Globus pallidus (tissue), 1 donor: ENCODE measurements around the gene CRAMP1.

Experiments
- DNase-seq: peaks from one replicate; pipeline ENCODE4 v3.0.0-alpha.2; 2015; ENCODE audit warnings: low spot score

CRAMP1 gene

DNA sequence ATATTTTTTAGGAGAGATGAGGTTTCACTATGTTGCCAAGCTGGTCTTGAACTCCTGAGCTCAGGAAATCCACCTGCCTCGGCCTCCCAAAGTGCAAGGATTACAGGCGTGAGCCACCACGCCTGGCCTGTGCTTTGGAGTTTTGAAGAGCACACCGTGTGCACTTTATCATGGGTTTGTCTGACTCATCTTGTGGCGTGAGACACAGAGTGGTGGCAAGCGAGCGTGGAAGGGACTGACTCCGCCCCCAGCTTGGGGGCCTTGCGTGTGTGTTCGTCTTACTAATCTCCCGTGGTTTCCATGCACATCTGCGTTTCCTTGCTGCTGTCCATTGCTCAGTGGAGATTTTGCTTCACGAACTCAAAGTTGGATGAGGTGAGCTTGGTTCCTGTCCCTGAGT, 22.9 kb downstream of the CRAMP1 start:
- no peak for DNase-seq

- DNase-seq = no peak
Observed at GRCh38 chr16:1637526-1637925, 25.4 kb downstream of the CRAMP1 start.

DNA sequence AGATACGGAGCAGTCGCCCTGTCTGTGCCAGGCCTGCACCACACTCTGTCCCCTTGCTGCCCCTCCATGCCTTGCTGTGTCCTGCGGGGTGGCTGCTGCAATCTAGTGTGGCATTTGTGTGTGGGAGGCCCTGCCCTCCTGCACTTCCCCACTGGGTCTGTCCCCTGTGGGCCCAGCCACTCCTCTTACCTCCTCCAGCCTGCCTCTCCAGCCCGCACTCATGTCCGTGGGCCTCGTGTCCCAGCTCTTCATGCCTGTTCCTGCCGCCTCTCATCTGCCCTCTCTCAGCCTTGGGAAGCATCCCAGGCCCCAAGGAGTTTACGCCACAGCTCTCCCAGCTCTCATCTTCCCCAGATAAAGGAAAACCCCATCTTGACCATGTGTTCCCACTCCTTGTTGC, 26.6 kb downstream of the CRAMP1 start:
- no peak for DNase-seq

DNA sequence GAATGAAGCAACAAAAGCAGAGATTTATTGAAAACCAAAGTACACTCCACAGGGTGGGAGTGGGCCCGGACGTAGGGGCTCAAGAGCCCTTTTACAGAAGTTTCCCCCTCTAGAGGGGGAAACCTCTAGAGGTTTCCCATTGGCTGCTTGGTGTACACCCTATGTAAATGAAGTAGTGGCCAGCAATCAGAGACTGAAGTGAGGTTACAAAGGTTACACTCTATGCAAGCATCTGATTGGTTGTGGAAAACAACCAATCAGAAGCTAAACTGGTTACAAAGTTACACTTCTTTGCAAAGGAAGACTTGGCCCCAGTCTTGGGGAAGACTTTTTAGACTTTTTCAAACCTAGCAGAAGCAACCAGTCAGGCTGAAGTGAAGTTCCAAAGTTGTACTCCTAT, 27.1 kb downstream of the CRAMP1 start:
- DNase-seq = no peak

DNA sequence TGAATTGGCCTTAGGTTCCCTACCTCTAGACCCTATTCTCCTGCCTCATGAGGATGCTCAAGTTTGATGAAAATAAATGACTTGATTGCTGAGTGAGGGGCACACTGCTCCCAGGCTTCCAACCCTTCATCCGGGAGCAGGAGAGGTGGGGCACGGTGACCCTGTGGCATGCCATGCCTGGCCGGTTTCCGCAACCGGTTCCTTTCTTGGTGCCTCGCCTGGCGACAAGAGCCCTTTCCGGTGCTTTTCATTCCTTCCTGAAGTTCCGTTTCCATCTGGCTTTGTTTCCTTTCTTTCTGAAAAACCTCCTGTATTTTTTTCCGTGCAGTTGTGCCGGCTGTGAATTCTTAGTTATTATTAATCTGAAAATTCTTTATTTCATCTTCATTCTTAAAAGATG, 27.7 kb downstream of the CRAMP1 start:
- no peak for DNase-seq

- no peak for DNase-seq
Observed at GRCh38 chr16:1640261-1640941, 28.2 kb downstream of the CRAMP1 start.

GRCh38 chr16:1641261-1641660, 29.1 kb downstream of the CRAMP1 start:
- no peak for DNase-seq

- peak; percentile 85 for DNase-seq
Observed at GRCh38 chr16:1642148-1642547, 30.0 kb downstream of the CRAMP1 start.

- no peak for DNase-seq
Observed at GRCh38 chr16:1642753-1643152, 30.6 kb downstream of the CRAMP1 start.

DNA sequence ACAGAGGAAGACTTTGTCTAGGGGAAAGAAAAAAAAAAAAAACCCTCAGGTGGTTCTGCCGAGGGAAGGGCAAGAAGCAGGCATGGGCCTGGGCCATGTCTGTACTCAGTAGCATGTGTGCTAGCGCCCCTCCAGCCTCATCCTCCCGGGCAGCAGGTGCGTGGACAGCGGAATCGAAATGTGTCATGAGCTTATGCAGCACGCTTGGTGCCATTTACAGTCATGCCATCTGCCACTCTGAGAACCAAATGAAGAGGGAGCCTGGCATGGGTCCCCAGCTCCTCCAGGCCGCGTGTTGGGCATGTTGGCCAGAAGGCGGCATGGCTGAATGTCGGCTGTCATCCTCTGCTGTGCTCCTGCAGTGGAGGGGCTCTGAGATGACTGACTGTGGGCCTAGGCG, 31.4 kb downstream of the CRAMP1 start:
- no peak for DNase-seq

GRCh38 chr16:1645914-1646525, 33.9 kb downstream of the CRAMP1 start:
- no peak for DNase-seq

- DNase-seq = no peak
Observed at GRCh38 chr16:1647856-1648255, 35.7 kb downstream of the CRAMP1 start.

DNA sequence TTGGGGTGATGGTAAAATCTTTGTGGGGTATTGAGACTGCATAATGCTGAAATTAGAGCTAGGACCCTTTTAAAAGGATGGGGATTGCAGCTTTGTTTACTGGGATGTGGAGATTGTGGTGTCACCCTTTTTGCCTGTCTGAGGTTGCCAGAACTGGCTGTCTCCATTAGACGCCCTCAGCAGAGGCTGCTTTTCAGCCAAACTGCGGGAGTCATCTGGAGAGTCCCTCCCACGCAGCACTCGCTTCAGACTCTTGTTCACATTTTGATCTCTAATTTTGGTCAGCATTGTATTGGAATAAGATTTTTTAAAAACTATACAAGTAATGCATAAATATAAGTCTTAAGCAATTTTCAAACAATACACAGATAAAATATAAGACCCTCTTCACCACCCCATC, 38.0 kb downstream of the CRAMP1 start:
- DNase-seq = no peak

GRCh38 chr16:1651094-1651973, 39.2 kb downstream of the CRAMP1 start:
- no peak for DNase-seq

GRCh38 chr16:1651974-1652312, 39.8 kb downstream of the CRAMP1 start:
- no peak for DNase-seq

GRCh38 chr16:1653023-1653422, 40.9 kb downstream of the CRAMP1 start:
- DNase-seq = no peak

DNA sequence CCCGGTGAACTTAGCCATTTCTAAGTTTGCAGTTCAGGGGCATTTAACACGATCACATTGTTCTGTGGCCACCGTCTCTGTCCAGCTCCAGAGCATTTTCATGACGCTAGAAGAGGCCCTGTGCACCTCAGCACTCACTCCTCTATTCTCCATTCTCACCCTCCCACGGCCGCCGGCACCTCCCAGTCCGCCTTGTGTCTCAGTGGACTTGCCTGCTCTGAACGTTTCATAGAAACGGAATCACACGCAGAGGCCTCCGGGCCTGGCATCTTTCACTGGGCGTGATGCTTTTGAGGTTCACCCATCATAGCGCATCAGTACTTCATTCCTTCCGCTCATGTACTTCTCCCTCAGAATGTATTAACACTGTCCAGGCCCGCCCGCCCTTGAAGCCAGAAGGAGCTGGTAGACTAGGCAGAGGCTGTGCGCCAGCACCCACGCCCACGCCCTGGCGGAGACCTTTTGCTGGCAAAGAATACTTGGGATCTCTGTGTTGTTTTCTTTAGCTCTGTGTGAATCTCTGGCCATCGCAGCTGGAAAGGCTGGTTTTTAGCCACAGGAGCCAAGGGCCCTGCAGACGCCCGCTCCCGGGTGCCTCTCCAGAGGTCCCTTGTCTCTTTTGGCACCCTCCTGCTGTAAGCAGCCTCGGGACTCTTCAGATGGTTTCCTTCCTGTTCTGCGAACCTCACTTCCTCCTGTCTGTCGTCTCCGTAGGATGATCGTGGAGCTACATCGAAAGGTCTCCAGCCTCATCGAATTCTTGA, 42.5 kb downstream of the CRAMP1 start:
- no peak for DNase-seq

DNA sequence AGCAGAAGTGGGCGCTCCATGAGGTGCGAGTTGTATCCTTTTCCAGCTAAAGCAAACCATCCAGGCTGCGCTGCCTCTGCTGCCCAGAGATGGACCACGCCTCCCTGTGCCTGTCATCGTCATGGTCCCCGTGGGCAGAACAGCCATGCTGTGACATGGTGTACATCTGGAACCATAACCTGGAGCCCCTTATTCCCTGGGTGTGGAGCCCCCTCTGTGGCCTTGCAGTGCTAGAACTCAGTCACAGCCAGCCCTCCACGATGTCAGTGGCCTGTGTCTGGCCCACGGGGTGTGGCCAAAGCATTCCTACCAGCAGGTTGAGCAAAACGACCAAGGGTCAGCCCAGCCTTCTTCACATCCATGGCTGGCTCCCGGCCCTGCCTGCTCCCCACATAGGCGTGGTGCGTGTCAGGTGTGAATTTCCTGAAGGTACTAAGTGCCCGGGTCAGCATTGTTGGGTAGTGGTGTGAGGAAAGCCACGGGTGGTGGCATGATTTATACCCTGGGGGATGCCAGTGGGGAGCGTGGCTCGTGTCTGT, 43.2 kb downstream of the CRAMP1 start:
- DNase-seq = no peak

DNA sequence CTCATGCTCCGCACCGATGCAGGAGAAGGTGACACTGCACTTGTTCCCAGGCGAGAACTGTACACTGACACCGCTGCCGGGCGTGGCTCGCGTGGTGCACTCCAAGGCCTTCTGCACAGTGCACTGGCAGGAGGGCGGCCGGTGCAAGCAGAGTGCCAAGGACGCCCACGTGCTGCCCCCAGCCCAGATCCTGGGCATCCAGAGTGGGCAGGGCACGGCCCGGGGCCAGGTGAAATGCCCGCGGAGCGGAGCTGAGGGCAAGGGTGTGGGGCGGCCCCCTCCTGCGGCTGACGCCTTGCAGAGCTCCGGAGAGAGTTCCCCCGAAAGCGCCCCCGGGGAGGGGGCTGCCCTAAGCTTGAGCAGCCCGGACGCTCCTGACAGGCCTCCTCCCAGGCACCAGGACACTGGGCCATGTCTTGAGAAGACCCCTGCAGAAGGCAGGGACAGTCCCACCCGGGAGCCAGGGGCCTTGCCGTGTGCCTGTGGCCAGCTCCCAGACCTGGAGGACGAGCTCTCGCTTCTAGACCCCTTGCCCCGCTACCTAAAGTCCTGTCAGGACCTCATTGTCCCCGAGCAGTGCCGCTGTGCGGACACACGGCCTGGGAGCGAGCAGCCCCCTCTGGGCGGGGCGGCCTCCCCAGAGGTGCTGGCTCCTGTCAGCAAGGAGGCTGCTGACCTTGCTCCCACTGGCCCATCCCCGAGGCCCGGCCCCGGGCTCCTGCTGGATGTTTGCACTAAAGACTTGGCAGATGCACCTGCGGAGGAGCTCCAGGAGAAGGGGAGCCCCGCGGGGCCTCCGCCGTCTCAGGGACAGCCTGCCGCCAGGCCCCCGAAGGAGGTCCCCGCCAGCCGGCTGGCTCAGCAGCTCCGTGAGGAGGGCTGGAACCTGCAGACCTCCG, 44.0 kb downstream of the CRAMP1 start:
- DNase-seq = no peak

DNA sequence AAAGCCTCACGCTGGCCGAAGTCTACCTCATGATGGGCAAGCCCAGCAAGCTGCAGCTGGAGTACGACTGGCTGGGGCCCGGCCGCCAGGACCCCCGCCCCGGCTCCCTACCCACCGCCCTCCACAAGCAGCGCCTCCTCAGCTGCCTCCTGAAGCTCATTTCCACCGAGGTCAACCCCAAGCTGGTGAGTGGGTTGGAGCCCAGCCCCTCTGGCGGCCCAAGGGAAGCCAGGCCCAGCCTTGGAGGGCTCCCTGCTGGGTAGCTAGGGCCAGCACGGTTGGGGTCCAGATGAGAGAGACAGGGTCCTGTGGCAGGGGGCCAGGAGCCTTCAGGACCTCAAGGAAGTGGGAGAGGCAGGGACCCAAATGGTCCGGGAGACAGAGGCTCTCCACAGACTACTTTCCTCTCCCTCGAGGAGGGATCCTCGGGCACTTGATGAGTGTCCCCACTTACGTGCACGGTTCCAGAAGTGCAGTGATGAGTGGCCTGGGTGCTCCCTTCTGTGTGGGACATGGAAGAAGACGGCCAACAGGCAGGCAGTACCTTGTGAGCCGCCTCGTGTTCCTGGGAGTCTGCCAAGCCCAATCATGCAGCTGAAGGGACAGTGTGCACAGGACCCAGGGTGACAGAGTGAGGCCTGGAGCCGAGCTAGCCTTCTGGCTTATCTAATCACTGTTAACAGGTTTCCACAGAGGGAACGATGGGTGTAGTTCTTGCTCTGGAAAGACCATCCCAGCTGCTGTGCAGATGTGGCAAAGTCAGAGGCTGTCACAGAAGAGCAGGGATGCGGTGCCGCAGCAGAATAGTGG, 44.9 kb downstream of the CRAMP1 start:
- no peak for DNase-seq
